Upper lobe of left lung (tissue), 4 donors: Measurements from ENCODE around the gene PAX5.

Source experiments
- CTCF ChIP-seq, 6 experiments: fragments of 450-650 bp in 4 of 6; fragments of 200-600 bp in 2 of 6; sonication (generic) in 2 of 6; IDR thresholded peaks; one replicate each; pipeline ENCODE4 v1.5.1; 2016 to 2019; ENCODE audit warnings: antibody characterized with exemption in 6 of 6
- EP300 ChIP-seq, 4 donors: sonication (generic); formaldehyde crosslinking; IDR thresholded peaks; one replicate each; pipeline ENCODE4 v1.5.1; 2017; ENCODE audit warnings: antibody characterized with exemption in 4 of 4, control low read depth in 2 of 4
- POLR2A ChIP-seq, 4 donors: fragments of 450-650 bp; IDR thresholded peaks; one replicate each; pipeline ENCODE4 v1.5.1; 2016 to 2017; ENCODE audit warnings: antibody characterized with exemption in 4 of 4, mild to moderate bottlenecking in 2 of 4
- POLR2AphosphoS5 ChIP-seq, 2 donors: sonication (generic); formaldehyde crosslinking; IDR thresholded peaks; one replicate each; pipeline ENCODE4 v1.5.1; 2017; ENCODE audit warnings: antibody characterized with exemption in 2 of 2

- no peak for TF ChIP-seq CTCF (IDR thresholded peaks at IDR 0.05)
- TF ChIP-seq POLR2AphosphoS5 (IDR thresholded peaks at IDR 0.05): no peak
- no peak for TF ChIP-seq POLR2A (IDR thresholded peaks at IDR 0.05)
- no peak for TF ChIP-seq EP300 (IDR thresholded peaks at IDR 0.05)
Measured at GRCh38 chr9:36956908-36957307, 77.2 kb downstream of the PAX5 start.
